Gastrocnemius medialis (tissue), 4 donors: ENCODE data around the gene CCDC197. TPM values are rescaled to one million over a fixed set of nuclear protein-coding genes. Genes with fewer than 3 reads are reported as not detected.

Experiments used
- ATAC-seq, 2 donors: fragments of 150-250 bp; one replicate each; pipeline ENCODE4 v1.9.1; 2016
- DNase-seq, 2 donors: peaks; one replicate each; pipeline ENCODE4 v3.0.0-alpha.2; 2019
- H3K27ac ChIP-seq, 4 donors: fragments of 200-600 bp; sonication (generic); 1 replicate in 1 of 4; 2 replicates in 3 of 4; pipeline ENCODE4 v1.5.1; 2016 to 2018; ENCODE audit warnings: mild to moderate bottlenecking in 2 of 4, moderate library complexity in 1 of 4
- H3K27me3 ChIP-seq, 3 donors: fragments of 200-600 bp; sonication (generic) in 2 of 3; 1 replicate in 1 of 3; 2 replicates in 2 of 3; pipeline versions ENCODE4 v1.5.1 to v1.6.0; 2016 to 2019; ENCODE audit warnings: mild to moderate bottlenecking in 1 of 3, moderate library complexity in 1 of 3
- H3K36me3 ChIP-seq, 2 donors: fragments of 200-600 bp; sonication (generic) in 1 of 2; one replicate each; pipeline ENCODE4 v1.5.1; 2017 to 2018
- H3K4me1 ChIP-seq, 2 donors: fragments of 200-600 bp; sonication (generic) in 1 of 2; one replicate each; pipeline ENCODE4 v1.5.1; 2016 to 2017; ENCODE audit warnings: mild to moderate bottlenecking in 2 of 2
- H3K4me3 ChIP-seq, 4 donors: fragments of 200-600 bp; sonication (generic) in 3 of 4; 1 replicate in 1 of 4; 2 replicates in 3 of 4; pipeline ENCODE4 v1.5.1; 2016 to 2019; ENCODE audit warnings: mild to moderate bottlenecking in 2 of 4
- H3K9me3 ChIP-seq, 3 donors: fragments of 200-600 bp; sonication (generic) in 2 of 3; 1 replicate in 1 of 3; 2 replicates in 2 of 3; pipeline ENCODE4 v1.5.1; 2016 to 2019
- POLR2A ChIP-seq, 2 donors: fragments of 450-650 bp; IDR thresholded peaks; one replicate each; pipeline ENCODE4 v1.6.1; 2017; ENCODE audit warnings: antibody characterized with exemption in 2 of 2, mild to moderate bottlenecking in 2 of 2, moderate library complexity in 2 of 2
- in situ Hi-C, 4 donors: fragments of 200-750 bp; cut with MboI; loops; one replicate each; pipeline versions ENCODE4 v1.15.0 to v1.8.0; 2017; ENCODE audit warnings: low sequenced_read_pairs in 4 of 4
- intact Hi-C: fragments of 100-400 bp; cut with DNase I; formaldehyde crosslinking; loops from one replicate; pipeline ENCODE4 v1.15.1; 2023; ENCODE audit warnings: low total_unique reads
- total RNA-seq, 4 donors: library from RNA; depleted of rRNA; stranded (reverse); fragments of >200 nt; gene quantifications; one replicate each; pipeline versions ENCODE4 v1.1.0 to v1.2.3, GENCODE V29; 2016
- TF ChIP-seq, protein P1 (sequence below), 5 experiments: fragments of 450-650 bp in 3 of 5; fragments of 200-600 bp in 2 of 5; sonication (generic) in 2 of 5; IDR thresholded peaks in 4 of 5; conservative IDR thresholded peaks in 1 of 5; 1 replicate in 4 of 5; 2 replicates in 1 of 5; pipeline ENCODE4 v1.5.1; 2016 to 2019; ENCODE audit warnings: antibody characterized with exemption in 5 of 5, mild to moderate bottlenecking in 3 of 5, moderate library complexity in 3 of 5

The CCDC197 gene
- total RNA-seq, 4 donors from 2014 or later: 0.56 to 0.61 TPM; not detected in 2

DNA sequence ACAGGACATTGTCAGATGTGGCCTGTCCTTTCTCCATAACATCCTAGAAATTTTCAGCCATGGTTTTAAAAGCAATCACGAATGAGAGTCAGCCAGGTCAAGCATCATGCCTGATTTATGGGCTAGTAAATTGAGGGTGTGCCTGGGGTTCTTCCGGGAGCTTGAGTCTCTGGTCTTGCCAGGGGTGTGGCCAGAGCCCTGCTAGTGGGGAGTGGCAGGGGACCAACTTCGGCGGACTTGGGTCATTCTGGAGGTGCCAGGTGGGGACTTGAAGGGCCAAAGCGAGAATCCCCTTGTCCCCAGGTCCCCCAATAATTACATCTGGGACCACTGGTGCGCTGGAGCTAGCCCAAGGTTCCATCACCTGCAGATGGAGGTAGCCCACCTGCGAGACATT, 34.8 kb downstream of the CCDC197 start:
- TF ChIP-seq, protein P1, sequence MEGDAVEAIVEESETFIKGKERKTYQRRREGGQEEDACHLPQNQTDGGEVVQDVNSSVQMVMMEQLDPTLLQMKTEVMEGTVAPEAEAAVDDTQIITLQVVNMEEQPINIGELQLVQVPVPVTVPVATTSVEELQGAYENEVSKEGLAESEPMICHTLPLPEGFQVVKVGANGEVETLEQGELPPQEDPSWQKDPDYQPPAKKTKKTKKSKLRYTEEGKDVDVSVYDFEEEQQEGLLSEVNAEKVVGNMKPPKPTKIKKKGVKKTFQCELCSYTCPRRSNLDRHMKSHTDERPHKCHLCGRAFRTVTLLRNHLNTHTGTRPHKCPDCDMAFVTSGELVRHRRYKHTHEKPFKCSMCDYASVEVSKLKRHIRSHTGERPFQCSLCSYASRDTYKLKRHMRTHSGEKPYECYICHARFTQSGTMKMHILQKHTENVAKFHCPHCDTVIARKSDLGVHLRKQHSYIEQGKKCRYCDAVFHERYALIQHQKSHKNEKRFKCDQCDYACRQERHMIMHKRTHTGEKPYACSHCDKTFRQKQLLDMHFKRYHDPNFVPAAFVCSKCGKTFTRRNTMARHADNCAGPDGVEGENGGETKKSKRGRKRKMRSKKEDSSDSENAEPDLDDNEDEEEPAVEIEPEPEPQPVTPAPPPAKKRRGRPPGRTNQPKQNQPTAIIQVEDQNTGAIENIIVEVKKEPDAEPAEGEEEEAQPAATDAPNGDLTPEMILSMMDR (IDR thresholded peaks at IDR 0.05 in 4 of 5, conservative IDR thresholded peaks at IDR 0.05 in 1 of 5): no peak
- no peak for TF ChIP-seq POLR2A (IDR thresholded peaks at IDR 0.05)
- Histone ChIP-seq H3K27me3 (no peaks in the 10 kb centered on the region), H3K27ac (no peak overlapping the region), H3K4me3 (no peak overlapping the region), H3K9me3 (no peaks in the 10 kb centered on the region), H3K36me3 (no peaks in the 10 kb centered on the region), H3K4me1 (peaks cover 0 to 3% of the 10 kb centered on the region in 2 donors)
- no peak for DNase-seq
- intact Hi-C loops: no loop called here
- in situ Hi-C loops: no loop called here
- no peak for ATAC-seq

DNA sequence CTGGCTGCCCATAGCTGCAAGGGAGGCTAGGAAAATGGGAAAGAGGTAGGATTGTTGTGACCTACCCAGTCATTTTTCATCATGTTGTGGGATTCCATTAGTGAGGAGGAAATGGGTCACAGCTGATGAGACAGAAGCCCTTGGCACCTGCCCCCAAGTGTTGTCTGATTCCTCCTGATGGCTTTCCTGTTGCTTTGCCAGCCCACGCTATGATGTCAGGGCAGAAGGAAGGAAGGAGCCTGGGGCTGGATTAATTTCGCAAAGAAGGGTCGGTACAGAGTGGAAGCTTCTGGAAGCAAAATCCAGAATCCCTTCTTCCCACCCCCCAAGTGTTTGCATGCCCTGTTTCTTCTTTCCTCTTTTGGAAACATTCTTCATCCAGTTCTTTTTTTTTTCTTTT, 37.8 kb downstream of the CCDC197 start:
- intact Hi-C loops: no loop called here
- in situ Hi-C loops: loop anchor here (5.0 kb wide), 1 partner anchor 102 kb away; no protein-coding TSS in a partner anchor

GRCh38 chr14:94036313-94037167, 39.4 kb downstream of the CCDC197 start:
- H3K4me1 ChIP-seq: no peaks in the 10 kb centered on the region
- no peak overlapping the region for H3K27ac ChIP-seq
- in situ Hi-C loops (loop anchor here (5.0 kb wide), 1 partner anchor 101 kb away; no protein-coding TSS in a partner anchor), intact Hi-C loops (loop anchor here (1.0 kb wide), 2 partner anchors 100 to 144 kb away; no protein-coding TSS in a partner anchor)
- no peak overlapping the region for H3K4me3 ChIP-seq
- TF ChIP-seq, protein P1 (IDR thresholded peaks at IDR 0.05 in 4 of 5, conservative IDR thresholded peaks at IDR 0.05 in 1 of 5): peak; percentile 62 to 87 (median 84)
- no peak for TF ChIP-seq POLR2A (IDR thresholded peaks at IDR 0.05)
- peak; percentile 32 to 64 for DNase-seq
- H3K27me3 ChIP-seq: no peaks in the 10 kb centered on the region
- no peaks in the 10 kb centered on the region for H3K9me3 ChIP-seq
- no peaks in the 10 kb centered on the region for H3K36me3 ChIP-seq
- peak; percentile 82 to 95 for ATAC-seq

More for the DNA sequence above, 37.8 kb downstream of the CCDC197 start:
- Histone ChIP-seq H3K27ac (no peak overlapping the region), H3K9me3 (no peaks in the 10 kb centered on the region), H3K4me3 (no peak overlapping the region), H3K4me1 (no peaks in the 10 kb centered on the region), H3K36me3 (no peaks in the 10 kb centered on the region), H3K27me3 (no peaks in the 10 kb centered on the region)
- no peak for DNase-seq
- ATAC-seq: no peak
- TF ChIP-seq POLR2A (IDR thresholded peaks at IDR 0.05): no peak
- TF ChIP-seq, protein P1 (IDR thresholded peaks at IDR 0.05 in 4 of 5, conservative IDR thresholded peaks at IDR 0.05 in 1 of 5): no peak

GRCh38 chr14:94037954-94038353, 40.9 kb downstream of the CCDC197 start:
- ATAC-seq (no peak), DNase-seq (no peak)
- Histone ChIP-seq H3K27ac (no peak overlapping the region), H3K36me3 (no peaks in the 10 kb centered on the region), H3K27me3 (no peaks in the 10 kb centered on the region), H3K9me3 (no peaks in the 10 kb centered on the region), H3K4me3 (no peak overlapping the region), H3K4me1 (peaks cover 0 to 4% of the 10 kb centered on the region in 2 donors)
- no peak for TF ChIP-seq POLR2A (IDR thresholded peaks at IDR 0.05)
- TF ChIP-seq, protein P1 (IDR thresholded peaks at IDR 0.05 in 4 of 5, conservative IDR thresholded peaks at IDR 0.05 in 1 of 5): no peak
- in situ Hi-C loops (loop anchor here (5.0 kb wide), 1 partner anchor 99 kb away; no protein-coding TSS in a partner anchor), intact Hi-C loops (no loop called here)
